Jurkat, Clone E6-1 (cell line): ENCODE data around the gene F3.
A peak's percentile ranks its signal among the peaks of the same experiment; 100 is the strongest.

Experiments used
- DNase-seq: peaks from one replicate; pipeline ENCODE4 v3.0.0-alpha.2; 2011; ENCODE audit warnings: low read depth, low spot score
- H3K4me3 ChIP-seq: 2 replicates; pipeline ENCODE4 v1.5.1; 2011; ENCODE audit warnings: mild to moderate bottlenecking, low read length, control low read depth, moderate library complexity

Gene F3

DNA sequence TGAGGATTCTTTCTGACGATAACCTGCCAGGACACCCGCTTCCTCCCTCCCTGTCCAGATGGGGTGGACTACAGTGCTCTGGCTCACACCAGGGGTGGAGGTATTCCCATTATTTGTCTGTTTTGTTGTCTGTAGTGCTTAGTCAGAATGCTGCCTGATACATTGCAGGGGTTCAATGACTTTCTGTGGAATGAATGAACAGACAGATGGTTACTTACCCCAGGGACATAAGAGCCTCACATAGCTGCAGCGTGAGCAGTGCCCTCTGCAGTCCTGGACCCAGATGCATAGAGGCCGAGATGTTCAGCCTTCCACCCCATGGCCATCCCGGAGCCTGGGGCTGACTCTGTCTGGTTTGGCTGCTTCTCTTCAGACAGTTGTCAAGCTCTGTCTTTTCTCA, 13.0 kb upstream of the F3 start:
- no peak for DNase-seq
- no peak overlapping the region for H3K4me3 ChIP-seq

DNA sequence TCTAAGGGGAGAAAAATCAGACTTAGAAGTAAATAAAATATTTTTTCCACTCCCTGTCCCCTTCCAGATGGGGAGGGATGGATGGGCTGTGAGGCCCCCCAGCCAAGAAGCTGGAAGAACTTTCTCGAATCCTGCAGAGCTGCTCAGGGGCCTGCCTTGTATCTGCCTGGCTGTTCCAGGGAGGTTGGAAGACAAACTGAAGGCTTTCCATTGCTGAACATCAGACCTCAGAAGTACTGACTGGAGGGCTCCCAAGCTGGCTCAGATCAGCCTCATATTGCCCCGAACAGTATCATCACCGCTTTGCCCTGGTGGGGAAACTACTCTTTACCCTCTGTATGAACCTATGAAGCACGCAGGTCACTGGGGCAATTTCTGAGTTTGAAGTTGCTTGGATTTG, 12.4 kb upstream of the F3 start:
- DNase-seq: no peak
- H3K4me3 ChIP-seq: no peak overlapping the region

DNA sequence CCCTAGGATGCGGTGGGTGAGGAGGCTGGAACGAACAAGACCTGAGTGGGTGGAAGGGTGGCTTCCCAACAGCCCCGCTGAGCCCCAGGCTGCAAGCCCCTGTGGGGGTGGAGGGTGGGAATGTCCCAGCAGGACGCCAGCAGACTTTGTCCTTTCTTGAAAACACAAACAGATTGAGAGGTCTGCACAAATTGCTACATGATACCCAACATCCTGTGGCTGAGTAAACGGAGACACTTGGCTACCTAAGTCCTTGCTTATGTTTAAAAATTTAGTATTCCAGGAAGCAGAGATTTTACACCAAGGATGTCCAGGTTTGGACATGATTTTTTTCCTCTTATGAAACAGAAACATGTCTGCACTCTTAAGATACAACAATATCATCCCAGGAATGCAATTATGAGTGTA, 11.8 kb upstream of the F3 start:
- no peak for DNase-seq
- H3K4me3 ChIP-seq: no peak overlapping the region

DNA sequence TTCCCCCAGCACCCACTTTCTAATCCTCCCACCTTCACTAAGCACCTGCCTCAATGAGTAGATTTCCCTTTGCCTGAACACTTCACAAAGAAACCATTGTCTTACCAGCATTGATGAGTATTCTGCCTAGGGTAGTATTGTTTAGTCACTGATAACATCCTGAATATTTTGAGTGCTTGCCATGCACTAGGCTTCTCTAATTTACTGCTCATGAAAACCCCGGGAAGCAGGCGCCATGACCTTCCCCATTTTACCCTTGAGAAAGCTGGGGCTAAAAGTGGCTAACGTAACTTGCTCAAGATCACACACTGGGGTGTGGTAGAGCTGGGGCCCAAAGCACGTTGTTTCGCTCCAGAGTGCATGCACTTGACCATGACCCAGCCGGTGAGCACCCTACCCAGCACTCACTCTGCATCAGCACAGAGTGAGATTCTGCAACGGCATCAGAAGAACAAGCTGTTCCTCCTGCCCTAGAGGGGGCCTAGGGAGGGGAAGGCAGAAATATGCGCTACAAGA, 10.6 kb upstream of the F3 start:
- no peak for DNase-seq
- no peak overlapping the region for H3K4me3 ChIP-seq

DNA sequence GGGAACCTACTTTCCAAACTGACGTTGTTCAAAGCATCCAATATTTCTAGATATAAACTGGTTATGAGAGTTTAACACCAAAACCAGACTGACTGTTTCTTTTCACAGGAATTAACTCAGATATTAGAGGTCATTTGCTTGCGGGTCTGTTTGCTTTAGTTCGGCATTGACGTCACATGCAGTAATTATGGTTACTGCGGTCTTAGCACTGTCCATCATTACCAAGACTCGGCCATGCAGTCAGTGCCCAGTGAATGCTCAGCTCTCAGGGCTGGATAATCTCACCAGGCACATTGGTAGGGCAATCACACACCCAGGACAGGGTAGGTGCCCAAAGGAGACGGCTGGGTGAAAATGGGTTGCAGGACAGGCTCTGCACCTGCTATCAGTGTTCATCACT, 9.9 kb upstream of the F3 start:
- DNase-seq: no peak

DNA sequence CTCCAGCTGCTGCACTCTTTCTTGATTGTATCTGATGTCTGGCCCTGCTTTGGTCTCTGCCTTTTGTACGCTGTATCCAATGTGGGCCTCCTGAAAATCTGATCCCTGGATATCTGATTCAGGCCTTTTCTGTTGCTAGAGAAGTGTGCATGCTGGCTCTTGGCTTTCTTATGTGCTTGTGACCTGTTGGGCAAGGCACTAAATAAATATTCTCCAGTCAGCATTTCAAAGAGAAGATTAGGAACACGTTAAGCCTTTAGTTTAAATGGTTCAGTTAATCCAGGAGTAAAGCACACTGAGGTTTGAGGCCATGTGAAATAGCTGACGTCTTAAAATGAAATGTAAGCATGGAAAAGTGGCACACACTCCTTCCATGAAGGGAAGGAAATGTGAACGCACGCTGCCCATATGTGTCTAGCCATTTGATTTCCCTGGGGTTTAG, 9.3 kb upstream of the F3 start:
- no peak for DNase-seq
- no peak overlapping the region for H3K4me3 ChIP-seq

More for the DNA sequence above, 9.9 kb upstream of the F3 start:
- no peak overlapping the region for H3K4me3 ChIP-seq

DNA sequence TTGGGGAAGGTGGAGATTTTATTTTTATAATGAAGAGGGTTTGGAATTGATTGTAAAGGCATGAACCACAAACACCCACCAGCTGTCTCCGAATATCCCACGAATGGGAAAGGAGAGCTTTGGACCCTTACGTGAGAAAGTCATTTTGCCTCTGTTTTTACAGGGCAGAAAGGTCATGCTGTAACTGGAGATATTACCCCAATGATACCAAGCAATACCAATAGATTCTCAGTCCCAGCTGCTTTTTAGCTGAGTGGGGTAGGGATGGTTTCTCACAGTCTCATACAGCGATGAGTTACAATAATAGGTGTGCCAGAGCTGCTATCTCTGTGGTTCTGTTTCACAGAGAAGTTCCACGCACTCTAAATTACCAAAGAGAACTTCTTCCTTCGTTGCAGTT, 8.8 kb upstream of the F3 start:
- DNase-seq: no peak
- H3K4me3 ChIP-seq: no peak overlapping the region

DNA sequence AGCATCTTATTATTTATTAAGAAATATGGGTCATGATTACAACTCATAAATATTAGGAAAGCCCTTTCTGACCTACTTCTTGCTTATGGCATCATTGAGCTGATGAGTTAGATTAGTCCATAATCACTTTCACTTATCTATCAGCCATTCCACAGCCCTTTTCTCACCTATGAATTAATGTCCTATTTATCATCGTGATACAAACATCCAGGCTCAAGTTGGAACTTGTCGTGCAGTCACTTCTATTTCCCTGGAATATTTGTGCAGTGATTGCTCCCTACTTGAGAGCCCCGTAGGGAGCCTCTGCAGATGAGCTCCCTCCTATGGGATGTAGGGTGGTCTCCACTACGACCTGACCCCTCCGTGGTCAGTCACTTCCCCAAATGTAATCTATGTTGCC, 8.1 kb upstream of the F3 start:
- no peak overlapping the region for H3K4me3 ChIP-seq
- no peak for DNase-seq

DNA sequence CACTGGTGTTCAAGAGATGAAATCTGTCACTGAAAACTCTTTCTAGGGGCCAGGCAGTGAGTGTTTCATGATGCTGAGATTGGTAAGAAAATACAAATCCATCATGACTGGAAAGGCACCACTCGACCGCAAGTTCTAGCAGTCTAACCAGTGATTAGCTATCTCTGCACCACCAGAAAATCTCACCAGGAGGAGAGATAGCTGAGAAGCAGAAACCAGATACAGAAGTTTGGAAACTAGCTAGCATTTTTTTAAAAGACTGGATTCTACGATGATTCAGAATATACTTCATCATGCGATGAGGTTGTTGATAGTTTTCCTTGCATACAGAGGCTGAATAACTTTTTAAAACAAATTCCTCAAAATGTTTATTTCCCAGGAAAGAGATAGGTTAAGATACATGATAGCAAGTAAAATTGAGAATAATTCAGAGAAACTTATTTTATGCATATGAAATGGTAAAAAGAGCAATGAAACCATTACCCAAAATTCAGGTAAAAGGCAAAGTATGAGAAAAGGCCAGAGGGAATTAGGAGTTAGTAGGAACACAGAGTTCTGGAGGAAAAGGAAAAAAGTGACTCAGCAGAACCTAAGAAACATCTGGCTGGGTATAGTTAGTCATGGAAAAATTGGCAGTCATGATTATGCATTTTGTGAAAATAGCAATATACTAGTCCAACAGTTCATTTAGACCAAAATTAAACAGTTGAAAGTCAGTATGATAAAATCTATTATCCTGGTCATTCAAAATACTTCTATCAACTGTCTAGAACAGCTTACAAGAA, 3.3 kb upstream of the F3 start:
- no peak overlapping the region for H3K4me3 ChIP-seq
- DNase-seq: no peak

DNA sequence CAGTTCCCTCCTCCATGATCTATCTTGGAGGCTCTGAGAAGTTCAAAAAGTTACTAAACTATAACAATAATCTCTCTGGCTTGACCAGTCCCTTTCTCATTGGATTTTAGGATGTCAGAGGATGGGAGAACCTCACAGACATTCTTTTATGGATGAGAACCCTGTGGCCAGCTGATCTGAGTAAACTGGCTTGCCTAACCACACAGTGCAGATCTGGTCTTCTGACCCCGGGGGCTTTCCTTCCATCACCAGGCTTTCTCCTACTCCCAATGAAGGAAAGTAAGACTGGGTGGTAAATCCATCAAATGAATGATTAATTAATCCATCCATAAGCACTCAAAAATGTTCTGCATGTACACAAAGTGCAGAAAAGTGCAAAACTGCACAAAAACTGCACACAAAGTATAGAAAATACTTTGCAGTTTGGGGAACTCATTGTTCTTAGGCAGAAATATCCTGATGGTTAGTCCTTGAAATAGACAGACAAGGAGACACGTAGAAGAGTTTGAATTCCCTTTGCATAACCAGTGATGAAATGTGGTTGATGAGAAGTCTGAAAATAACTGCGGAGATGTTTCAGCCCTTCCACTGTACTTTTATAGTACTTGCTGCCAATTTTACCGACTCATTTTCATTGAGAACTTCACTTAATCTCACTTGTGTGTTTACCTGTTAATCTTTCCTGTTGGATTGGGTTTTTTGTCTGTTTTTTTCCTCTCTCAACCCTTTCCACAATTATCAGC, 2.5 kb upstream of the F3 start:
- no peak overlapping the region for H3K4me3 ChIP-seq
- DNase-seq: no peak

DNA sequence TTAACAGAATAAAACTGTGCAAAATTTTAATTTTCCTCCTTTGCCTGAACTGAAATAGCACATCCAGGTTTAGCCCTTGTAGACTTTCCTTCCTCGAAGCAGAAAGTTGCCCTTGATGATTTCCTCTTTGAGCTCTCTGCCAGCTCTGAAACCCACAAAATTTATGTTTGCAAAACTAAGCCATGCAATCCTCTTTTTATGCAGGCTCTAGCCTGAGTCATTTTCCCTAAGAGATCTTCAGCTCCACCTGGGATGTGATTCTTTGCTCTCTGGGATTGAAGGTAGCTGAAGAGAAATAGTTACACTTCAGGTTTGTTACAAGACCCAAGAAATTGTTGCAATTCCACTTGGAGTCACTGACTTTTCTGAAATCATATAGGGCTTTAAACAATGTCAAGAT, 1.4 kb upstream of the F3 start:
- no peak overlapping the region for H3K4me3 ChIP-seq
- DNase-seq: peak; percentile 6

DNA sequence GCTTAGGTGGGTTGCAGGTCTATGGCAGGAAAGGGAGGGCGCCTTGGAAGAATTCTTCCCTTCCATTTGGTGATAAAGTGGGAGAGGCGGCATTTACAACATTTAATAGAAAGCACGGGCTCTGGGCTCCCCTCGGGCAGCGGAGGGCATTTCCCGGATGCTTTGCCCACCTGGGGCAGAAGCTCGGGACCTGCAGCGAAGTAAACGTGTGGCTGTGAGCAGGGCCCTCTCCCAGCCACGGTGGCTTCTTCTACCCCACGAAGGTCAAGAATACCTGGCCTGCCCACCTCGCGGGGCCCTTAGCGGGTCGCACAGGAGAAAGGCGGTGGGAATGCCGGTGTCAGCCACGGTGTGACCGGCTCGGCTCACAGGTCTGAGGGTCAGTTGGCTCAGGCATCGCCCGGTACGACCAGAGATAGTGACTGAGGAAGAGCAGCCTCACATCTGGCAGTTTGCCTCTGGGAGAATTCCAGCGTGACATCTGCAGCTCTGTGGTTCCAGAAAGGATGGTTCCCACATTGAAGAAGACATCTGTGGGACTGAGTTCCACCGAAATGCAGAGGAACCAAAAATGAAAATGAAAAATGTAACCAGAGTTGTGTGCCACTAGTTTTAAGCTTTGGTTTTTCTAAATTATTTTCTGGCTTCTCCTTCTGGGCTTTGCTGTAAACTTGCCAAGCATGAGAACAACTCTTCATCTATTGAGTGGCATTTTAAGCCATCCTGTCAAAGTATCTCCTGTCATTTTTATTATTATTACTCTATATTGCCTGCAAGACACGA, 720 bp upstream of the F3 start:
- peak overlapping the region; percentile 55 for H3K4me3 ChIP-seq
- no peak for DNase-seq

DNA sequence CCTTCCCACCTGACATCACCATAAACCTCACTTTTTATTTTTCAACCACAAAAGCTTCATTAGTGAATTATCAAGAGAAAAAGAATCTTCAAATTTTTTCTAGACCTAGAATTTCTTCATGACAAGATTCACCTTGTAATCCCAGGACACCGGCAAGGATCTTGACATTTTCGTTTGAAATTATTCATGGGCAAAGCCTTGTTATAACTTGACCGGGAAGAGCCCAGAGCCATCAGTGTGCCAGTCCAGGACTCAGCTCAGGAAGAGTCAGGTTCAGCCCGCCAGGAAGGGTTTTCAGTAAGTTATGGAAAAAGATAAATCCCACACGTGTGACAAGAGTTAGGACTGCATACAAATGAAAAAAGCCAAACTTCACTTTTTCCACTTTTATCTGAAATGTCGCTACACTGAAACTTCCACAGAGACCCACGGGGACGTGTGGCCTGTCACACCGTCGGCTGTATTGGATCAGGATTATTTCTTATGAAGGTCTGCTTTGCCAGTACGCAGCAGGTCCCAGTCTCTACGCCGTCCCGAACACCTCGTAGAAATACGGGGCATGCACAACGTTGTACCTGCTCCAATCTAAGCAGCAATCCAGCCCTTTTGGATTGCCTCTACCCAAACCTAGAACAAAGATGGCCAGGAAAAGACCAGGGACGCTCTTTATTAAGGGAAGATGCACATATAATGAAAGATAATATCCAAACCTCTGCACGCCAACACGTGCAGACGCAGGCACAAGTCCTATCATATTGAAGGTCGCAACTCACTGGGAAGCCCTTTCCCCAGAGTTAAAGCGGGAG, 916 bp downstream of the F3 start:
- DNase-seq: no peak
- peak overlapping the region; percentile 55 for H3K4me3 ChIP-seq

DNA sequence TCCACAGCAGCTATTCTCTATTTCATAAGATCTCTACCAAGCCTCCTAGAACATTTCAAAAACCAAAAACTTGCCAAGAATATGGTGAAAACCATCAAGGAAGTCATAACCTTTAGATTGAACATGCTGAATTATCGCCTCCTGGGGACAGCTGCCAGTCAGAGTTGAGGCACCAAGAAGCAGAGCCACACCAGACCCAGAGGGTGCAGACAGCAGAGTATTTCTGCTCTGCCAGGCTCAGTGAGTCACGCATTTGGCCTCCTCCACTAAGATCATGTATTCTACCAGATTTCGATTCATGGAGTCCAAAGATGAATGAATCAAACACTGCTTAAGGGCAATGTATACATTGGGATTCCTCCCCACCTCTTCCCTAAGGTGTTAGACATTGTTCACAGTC, 2.1 kb downstream of the F3 start:
- no peak overlapping the region for H3K4me3 ChIP-seq
- no peak for DNase-seq

DNA sequence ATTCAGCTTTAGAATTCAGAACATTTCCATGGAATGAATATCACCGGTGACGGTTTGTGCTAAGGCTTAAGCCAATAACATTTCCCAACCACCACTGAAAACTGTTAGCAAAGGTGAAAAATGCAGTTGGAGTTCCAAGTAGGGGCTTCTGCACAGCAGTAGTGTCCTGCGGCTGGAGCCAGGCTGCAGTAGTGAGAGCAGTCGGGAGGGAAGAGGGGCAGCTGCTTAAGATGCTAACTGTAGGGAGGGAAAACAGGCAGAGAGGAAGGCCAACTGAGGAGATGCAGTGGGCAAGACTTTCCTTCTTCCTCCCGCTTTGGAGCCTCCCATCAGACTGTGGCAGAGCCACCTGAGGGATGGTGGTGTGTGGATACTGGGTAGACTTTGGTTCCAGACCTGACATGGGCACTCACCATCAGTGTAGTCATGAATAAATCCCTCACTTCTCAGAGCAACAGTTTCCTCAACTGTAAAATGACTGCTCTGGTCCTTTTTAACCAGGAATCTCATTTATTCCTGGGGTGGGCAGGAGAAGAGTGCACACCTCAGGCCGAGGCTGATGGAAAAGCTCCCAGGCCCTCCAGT, 3.2 kb downstream of the F3 start:
- H3K4me3 ChIP-seq: no peak overlapping the region
- no peak for DNase-seq

DNA sequence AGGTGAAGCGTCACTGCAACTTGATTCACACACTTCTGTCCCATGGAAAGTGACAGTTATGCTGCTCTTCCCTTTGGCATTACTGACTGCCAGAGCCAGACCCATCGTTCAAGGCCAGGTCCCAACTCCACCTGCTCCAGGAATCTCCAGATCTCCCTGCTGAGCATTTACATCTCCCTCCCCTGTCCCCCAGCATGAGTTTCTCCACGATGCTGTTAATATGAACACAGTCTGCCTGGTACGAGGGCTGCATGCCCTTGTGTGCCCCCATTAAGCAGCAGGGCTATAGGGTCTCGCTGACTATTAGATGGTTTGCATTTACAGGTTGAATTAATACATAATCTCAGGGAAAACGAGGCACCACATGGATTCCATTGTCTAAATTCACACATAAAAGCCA, 4.3 kb downstream of the F3 start:
- no peak overlapping the region for H3K4me3 ChIP-seq
- no peak for DNase-seq

DNA sequence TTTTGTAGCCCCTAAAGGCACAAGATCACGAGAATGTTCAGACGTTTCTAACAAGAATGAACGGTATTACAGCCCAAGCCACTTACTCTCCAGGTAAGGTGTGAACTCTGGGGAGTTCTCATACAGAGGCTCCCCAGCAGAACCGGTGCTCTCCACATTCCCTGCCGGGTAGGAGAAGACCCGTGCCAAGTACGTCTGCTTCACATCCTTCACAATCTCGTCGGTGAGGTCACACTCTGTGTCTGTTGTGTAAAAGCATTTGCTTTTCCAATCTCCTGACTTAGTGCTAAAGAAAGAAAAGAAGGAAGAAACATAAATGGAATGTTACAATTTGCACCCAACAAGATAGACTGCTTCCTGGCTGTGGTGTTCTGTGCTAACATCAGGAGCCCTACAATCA, 5.7 kb downstream of the F3 start:
- no peak for DNase-seq
- no peak overlapping the region for H3K4me3 ChIP-seq

DNA sequence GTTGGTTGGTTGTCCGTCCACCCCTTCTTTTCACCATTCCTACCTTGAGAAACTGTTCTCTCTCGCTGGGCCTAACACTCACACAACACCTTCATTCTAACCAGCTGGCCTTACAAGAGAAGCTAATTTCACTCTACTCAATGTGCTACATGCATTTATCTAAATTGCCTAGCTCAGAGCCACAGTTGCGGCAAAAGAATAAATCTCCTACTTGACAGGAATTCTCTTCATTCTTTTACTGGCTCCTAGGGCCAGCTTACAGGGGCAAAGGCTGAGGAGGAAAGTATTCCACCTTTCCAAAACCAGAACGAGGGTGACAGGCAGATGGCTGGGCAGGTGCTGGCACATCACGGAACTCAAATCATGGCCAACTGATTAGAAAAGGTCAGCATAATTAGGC, 6.5 kb downstream of the F3 start:
- H3K4me3 ChIP-seq: no peak overlapping the region
- DNase-seq: no peak

DNA sequence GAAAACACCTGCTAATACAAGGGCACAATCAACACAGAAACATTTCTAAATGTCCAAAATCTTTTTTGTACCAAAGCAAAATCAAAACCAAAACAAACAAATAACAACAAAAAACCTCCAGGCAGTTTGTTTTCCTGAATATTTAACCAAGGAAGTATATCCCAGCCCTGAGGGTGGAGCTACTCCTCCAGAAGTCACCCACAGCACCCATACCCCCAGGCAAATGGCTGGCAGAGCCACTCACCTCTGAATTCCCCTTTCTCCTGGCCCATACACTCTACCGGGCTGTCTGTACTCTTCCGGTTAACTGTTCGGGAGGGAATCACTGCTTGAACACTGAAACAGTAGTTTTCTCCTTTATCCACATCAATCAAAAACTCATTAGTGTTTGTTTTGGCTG, 9.5 kb downstream of the F3 start:
- no peak overlapping the region for H3K4me3 ChIP-seq
- no peak for DNase-seq
